Heart left ventricle (tissue), 16 donors: ENCODE results near the gene POTEJ. TPM values are rescaled to one million over a fixed set of nuclear protein-coding genes. Genes with fewer than 3 reads are reported as not detected.
"Not testable (repeated sequence)": the region's sequence is repeated elsewhere in the genome, so short reads cannot be mapped to it uniquely, and the experiment has no call there.

Source experiments
- ATAC-seq, 4 donors: fragments of 200-7000 bp; cut with Tn5 transposase; one replicate each; pipeline ENCODE4 v1.9.1; 2020 to 2022; ENCODE audit warnings: moderate library complexity in 4 of 4, mild to moderate bottlenecking in 3 of 4, moderate number of reproducible peaks in 1 of 4
- DNase-seq, 5 donors: peaks; one replicate each; pipeline ENCODE4 v3.0.0-alpha.2; 2020
- H3K27ac ChIP-seq, 12 donors: fragments of 200-600 bp; sonication (generic) in 4 of 12; one replicate each; pipeline versions ENCODE4 v1.5.0 to v1.8.0; 2016 to 2022; ENCODE audit warnings: mild to moderate bottlenecking in 2 of 12
- H3K27me3 ChIP-seq, 9 donors: fragments of 200-600 bp; sonication (generic) in 2 of 9; one replicate each; pipeline versions ENCODE4 v1.5.1 to v1.8.0; 2016 to 2022; ENCODE audit warnings: mild to moderate bottlenecking in 3 of 9
- H3K36me3 ChIP-seq, 9 donors: fragments of 200-600 bp; sonication (generic) in 2 of 9; one replicate each; pipeline versions ENCODE4 v1.5.0 to v1.8.0; 2018 to 2022; ENCODE audit warnings: mild to moderate bottlenecking in 2 of 9
- H3K4me1 ChIP-seq, 12 donors: fragments of 200-600 bp; sonication (generic) in 4 of 12; one replicate each; pipeline versions ENCODE4 v1.5.0 to v1.8.0; 2016 to 2022; ENCODE audit warnings: mild to moderate bottlenecking in 3 of 12
- H3K4me3 ChIP-seq, 12 donors: fragments of 200-600 bp; sonication (generic) in 4 of 12; one replicate each; pipeline versions ENCODE4 v1.5.0 to v1.8.0; 2017 to 2022; ENCODE audit warnings: mild to moderate bottlenecking in 9 of 12, moderate library complexity in 4 of 12
- H3K9me3 ChIP-seq, 12 donors: fragments of 200-600 bp; sonication (generic) in 4 of 12; one replicate each; pipeline versions ENCODE4 v1.5.0 to v1.8.0; 2016 to 2022; ENCODE audit warnings: mild to moderate bottlenecking in 1 of 12
- WGBS, 4 donors: extraction: QIAGEN DNeasy Blood & Tissue Kit in 2 of 4; methylation state at CpG; one replicate each; pipeline versions ENCODE4 v1.1.5 to v1.1.7; 2013 to 2018; 5-methylcytosine and 5-hydroxymethylcytosine counted together
- intact Hi-C, 10 donors: fragments of 100-400 bp; cut with DNase I; formaldehyde crosslinking; loops; one replicate each; pipeline versions ENCODE4 v1.11.1 to v1.14.2; 2022
- polyA plus RNA-seq, 2 donors: library from polyadenylated mRNA; stranded (reverse); fragments of 200-250 nt; gene quantifications; one replicate each; pipeline ENCODE4 v1.2.3, GENCODE V29; 2013
- total RNA-seq, 9 donors: library from RNA; depleted of rRNA in 2 of 9; stranded (reverse); fragments of >200 nt in 2 of 9; fragmentation: NEBNext Ultra II Directional in 3 of 9; extraction: Animal tissue kit (Norgen Biotek cat#: 25700) in 3 of 9; gene quantifications; one replicate each; pipeline versions ENCODE4 v1.1.0 to v1.2.4, GENCODE V29; 2016 to 2023
- donor health status: ischemic (EF 13 %, LVEDD 7.1; RV severe dilation, severe dysfunction).
- donor health status: healthy with polysubstance abuse.
- donor health status: DM: no; HTN: yes; CAD: no.
- donor health status: DM: no; HTN: no; CAD: no.
- donor health status: ischemic (EF 25% LVEDD 6.9; RV normal size, moderate dysfunction).
- donor health status: ischemic (EF 25% LVEDD 5.7; RV mildly dilated, moderate dysfunction).
- donor health status: healthy.
- donor health status: DM: yes; HTN: yes; CAD: no.
- donor health status: ischemic (EF 35%, LVEDD 5.7; RV mildly dilated, moderate dysfunction).
- donor health status: nonischemic (EF 11% LVEDD 7.7; RV severe dilation, severe dysfunction).
- donor health status: DM: yes; HTN: yes; CAD: no.
- donor health status: PGD.
- donor health status: ischemic (EF 29% LVEDD 5.4; RV normal size, mild dysfunction).
- donor health status: nonischemic (EF 23%, LVEDD 6.1; RV moderate dilation, normal function).

Gene POTEJ
- total and polyA plus RNA-seq, 11 donors, result 0.10 TPM; not detected in 10

DNA sequence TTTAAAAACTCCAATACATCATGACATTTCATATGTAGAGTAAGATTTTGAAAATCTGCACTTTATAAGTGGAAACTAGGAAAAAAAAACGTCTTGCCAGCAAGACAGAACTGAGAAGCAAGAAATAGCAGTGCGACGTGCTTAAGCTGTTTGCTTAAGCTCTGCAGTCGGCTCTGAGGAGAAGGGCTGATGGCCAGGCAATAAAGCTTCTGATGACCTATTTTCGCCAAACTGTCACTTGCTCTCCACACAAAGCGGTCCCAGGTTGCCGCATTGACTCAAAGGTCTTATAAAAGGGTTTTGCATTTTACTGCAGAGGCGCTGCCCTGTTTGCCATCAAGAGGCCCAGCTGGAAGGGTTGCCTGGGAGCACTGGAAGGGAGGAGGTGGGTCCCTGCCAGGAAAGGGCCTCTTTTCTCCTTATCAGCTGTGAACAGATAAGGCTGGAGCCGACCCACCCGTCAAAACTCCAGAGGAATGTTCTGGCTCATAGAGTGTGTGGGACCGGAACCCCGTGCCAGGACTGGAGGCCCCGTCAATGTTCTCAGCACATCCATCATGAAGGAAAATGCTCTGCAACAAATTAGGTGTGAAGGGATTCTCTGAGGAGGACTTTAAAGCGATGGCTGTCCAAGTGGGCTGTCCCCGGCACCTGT lies 9.5 kb upstream of the POTEJ start:
- H3K27ac ChIP-seq, H3K36me3 ChIP-seq, H3K4me1 ChIP-seq, DNase-seq, H3K27me3 ChIP-seq, intact Hi-C loops, H3K4me3 ChIP-seq, H3K9me3 ChIP-seq: not testable (repeated sequence)
- peak in 3 of 4 donors; percentile 60 to 65 (median 60) for ATAC-seq
- WGBS, 4 donors, result 17 to 28% (median 20%) methylated on average over 5 to 6 of the region's 15 CpGs

DNA sequence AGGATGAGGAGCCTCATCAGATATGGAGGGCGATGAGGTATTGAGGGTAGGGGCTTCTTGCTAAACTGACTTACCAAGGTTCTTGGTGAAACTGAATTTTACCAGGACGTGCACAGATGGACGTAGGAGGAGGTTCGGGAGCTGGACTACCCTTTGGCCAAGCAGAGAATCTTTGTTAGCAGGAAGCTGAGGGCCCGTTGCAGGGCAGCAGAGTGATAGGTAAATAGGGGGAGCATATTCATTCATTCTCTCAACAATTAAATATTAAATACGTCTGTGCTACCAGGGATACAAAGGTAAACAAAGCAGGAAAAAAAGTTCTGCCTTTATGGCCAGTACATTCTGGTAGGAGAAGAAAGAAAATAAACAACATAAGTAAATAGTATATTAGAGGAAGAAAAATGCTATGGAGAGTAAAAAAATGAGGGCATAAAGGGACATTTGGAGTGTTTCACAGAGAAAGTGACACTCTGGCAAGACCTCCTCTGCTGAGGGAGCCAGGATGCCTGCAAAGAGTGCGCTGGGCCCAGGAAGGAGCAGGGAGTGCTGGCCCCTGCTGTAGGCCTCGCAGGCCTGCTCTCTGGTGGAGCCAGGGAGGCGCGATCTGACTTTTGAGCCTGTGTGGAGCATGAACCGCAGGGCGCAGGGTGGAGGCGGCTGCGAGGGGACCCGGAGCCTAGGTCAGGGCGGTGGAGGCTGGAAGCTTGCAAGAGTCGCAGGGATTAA lies 2.8 kb upstream of the POTEJ start:
- H3K27me3 ChIP-seq, H3K36me3 ChIP-seq, H3K4me1 ChIP-seq, intact Hi-C loops, H3K4me3 ChIP-seq, H3K27ac ChIP-seq, H3K9me3 ChIP-seq, DNase-seq: not testable (repeated sequence)
- 95 to 96% methylated on average over 4 of the region's 17 CpGs; no CpG with 5 or more reads in 2 of the 4 donors for WGBS, 4 donors
- ATAC-seq, result peak in 1 of 4 donors; percentile 15

DNA sequence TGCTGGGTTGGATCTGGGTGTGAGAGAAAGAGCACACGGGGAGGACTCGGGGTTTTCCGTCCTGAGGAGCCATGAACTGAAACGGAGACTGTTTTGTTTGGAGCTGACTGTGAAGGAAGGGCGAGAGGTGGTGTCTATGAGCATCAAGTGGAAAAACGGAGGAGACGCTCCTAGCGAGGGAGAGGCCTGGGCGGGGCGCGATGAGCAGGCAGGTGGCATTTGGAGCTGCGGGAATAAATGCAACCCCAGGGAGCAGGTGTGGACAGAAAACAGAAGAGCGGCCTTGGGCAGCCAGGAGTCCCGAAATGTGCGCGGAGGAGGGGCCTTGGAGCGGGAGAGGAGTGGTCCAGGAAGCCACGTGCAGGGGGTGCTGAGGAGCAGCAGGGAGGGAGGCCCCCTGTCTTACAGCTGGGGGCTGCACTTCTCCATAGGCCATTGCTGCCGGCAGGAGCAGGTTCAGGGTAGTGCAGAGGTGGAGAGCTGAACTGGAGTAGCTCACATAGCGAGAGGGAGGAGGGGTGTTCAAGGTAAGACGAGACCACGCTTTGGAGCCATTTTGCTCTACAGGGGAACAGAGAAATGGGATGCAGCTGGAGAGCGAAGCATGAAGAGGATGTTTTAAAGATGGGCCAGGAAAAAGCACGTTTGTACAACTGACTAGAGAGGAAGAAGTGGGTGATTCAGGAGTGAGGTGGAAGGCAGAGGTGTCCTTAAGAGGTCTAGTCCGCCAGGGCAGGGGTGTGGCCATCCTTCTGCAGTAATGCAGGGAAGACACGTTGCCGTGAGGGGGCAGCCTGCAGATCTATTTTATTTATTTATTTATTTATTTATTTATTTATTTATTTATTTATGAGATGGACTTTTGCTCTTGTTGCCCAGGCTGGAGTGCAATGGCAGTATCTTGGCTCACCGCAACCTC lies 2.0 kb upstream of the POTEJ start:
- WGBS, 4 donors, result 55 to 76% (median 66%) methylated on average over 5 to 8 of the region's 28 CpGs
- H3K27me3 ChIP-seq, H3K9me3 ChIP-seq, intact Hi-C loops, H3K27ac ChIP-seq, H3K36me3 ChIP-seq, H3K4me1 ChIP-seq, DNase-seq, H3K4me3 ChIP-seq: not testable (repeated sequence)
- peak in 1 of 4 donors; percentile 39 for ATAC-seq

DNA sequence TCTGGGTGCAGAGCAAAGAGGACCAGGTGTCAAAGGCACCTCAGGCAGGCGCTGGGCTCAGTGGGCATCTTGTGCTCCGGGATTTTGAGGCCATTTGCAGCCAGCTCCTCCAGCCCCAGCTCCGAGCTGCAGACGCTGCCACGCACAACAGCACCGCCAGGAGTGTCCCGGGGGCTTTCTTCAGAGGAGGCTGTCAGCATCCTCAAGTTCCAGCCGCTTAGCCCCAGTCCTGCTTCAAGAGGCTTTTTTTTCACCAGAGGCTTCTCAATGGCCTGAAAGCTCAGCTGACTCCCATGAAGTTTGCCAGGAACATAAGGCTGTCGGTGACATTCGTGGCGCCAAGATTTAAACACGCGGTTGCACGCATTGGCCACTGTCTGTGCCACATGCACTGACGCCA lies 754 bp upstream of the POTEJ start:
- H3K27ac ChIP-seq, H3K4me1 ChIP-seq, H3K27me3 ChIP-seq, H3K4me3 ChIP-seq, intact Hi-C loops, H3K36me3 ChIP-seq, ATAC-seq, H3K9me3 ChIP-seq: not testable (repeated sequence)
- peak in 1 of 5 donors; percentile 31 for DNase-seq
- 82 to 86% (median 83%) methylated on average over 12 to 14 of the region's 15 CpGs for WGBS, 4 donors

DNA sequence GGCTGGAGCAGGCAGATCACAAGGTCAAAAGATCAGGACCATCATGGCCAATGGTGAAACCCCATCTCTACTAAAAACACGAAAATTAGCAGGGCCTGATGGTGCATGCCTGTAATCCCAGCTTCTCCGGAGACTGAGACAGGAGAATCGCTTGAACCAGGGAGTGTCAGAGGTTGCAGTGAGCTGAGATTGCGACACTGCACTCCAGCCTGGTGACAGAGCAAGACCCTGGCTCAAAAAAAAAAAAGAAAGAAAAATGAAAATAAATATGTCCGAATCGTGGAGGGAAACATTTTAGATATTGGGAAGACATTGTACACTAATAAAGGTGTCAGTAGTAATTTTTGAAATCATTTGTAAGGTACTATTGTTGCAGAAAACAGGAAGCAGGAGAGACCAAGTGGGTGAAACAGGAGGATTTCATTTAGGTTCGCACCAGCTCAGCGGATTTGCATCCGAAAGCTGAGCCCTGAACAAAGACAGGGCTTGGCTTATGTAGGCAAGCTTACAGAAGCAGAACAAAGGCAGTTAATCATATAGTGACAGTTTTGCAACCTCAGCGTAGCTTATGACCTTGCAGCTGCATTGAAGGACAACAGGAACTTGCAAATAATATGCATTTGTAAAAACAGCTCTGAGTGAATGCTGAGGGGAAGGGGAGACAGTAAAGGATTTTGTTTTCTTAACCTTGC lies 17.7 kb downstream of the POTEJ start:
- H3K9me3 ChIP-seq, H3K27me3 ChIP-seq, H3K36me3 ChIP-seq, DNase-seq, ATAC-seq, intact Hi-C loops, H3K4me1 ChIP-seq, H3K4me3 ChIP-seq, H3K27ac ChIP-seq: not testable (repeated sequence)
- WGBS, 4 donors, result 83 to 88% (median 87%) methylated on average over 9 of the region's 10 CpGs

DNA sequence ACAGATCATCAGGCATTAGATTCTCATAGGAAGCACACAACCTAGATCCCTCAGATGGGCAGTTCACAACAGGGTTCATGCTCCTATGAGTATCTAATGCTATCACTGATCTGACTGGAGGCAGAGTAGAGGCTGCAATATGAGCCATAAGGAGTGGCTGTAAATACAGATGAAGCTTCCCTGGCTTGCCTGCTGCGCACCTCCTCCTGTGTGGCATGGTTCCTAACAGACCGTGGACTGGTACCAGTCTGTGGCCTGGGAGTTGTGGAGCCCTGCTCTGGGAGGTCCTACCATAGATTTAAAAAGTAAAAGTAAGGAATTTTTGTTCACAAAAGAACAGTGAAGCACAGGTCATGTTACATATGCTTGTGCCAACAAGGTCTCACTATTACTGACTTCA lies 27.7 kb downstream of the POTEJ start:
- H3K36me3 ChIP-seq, H3K9me3 ChIP-seq, H3K4me3 ChIP-seq, intact Hi-C loops, ATAC-seq, H3K27me3 ChIP-seq, DNase-seq, H3K4me1 ChIP-seq, H3K27ac ChIP-seq: not testable (repeated sequence)
- 50 to 91% (median 71%) methylated on average over 1 to 2 of the region's 2 CpGs; no CpG with 5 or more reads in 1 of the 4 donors for WGBS, 4 donors

DNA sequence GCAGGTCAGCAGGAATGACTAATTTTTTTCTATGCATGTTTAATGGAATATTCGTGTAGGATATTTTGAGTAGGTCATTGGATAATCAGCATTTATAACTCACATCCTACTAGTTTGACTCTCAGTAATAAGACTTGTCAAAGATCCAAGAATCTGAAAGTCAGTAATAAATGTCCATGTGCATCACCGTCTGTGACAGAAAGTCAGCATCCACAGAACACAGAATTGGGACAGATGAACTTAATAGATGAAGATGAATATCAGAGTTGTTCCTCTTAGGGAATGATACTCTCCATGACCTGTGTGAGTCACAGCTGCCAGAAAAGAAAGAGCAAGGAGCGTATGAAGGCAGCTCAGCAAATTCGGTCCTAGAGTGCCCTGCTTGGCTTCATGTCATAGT lies 30.4 kb downstream of the POTEJ start:
- H3K4me3 ChIP-seq, H3K36me3 ChIP-seq, intact Hi-C loops, H3K4me1 ChIP-seq, H3K9me3 ChIP-seq, ATAC-seq, H3K27me3 ChIP-seq, H3K27ac ChIP-seq, DNase-seq: not testable (repeated sequence)
- 63 to 72% (median 70%) methylated on average over 4 of the region's 4 CpGs for WGBS, 4 donors

DNA sequence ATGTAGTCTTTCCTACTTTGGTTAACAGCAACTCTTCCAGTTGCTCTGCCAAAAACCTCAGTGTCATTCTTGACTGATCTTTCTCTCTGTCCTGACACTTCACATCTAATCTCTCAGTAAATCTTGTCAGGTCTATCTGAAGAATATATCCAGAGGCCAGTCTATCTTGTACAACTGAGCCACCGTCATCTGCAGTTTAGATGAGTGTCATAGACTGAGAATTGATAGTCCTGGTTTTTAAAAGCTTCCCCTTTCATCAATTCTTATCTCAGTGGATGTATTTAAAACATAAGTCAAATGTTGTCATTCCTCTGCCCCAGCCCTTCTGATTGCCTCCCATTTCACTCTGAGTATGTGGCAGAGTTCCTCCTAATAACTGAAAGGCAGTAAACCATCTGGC lies 38.0 kb downstream of the POTEJ start:
- H3K27ac ChIP-seq, ATAC-seq, intact Hi-C loops, H3K9me3 ChIP-seq, H3K36me3 ChIP-seq, H3K4me3 ChIP-seq, DNase-seq, H3K27me3 ChIP-seq, H3K4me1 ChIP-seq: not testable (repeated sequence)
- 0 to 25% (median 13%) methylated on average over 1 of the region's 1 CpG for WGBS, 4 donors

DNA sequence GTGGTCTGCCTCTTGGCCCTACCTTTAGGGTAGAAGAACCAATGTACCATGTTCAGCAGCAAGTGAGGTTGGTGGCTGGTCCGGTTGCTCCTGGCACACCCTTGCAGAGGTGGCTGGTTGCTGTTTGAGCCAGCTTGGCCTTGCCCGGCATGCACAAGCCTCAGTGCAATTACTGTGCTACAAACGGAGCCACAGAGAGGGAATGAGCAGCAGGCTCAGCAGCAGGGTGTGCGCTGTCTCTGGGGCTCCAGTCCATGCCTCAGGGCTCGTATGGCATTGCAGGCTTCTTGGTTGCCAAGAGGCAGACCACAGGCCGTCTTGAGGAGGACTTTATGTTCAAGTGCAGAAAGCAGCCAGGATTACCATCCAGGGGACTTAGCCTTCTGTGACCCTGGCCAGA lies 53.3 kb downstream of the POTEJ start:
- intact Hi-C loops, result not testable (repeated sequence)

DNA sequence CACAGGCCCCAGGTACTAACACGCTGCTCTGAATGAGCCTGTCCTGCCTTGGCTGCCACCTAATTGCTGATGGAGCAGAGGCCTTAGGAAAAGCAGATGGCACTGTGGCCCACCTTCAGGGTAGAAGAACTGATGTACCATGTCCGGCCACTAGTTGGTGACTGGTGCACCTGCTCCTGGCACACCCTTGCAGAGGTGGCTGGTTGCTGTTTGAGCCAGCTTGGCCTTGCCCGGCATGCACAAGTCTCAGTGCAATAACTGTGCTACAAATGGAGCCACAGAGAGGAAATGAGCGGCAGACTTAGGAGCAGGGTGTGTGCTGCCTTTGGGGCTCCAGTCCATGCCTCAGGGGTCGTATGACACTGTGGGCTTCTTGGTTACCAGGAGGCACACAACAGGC lies 54.4 kb downstream of the POTEJ start:
- DNase-seq, H3K27me3 ChIP-seq, H3K27ac ChIP-seq, H3K9me3 ChIP-seq, H3K4me3 ChIP-seq, H3K4me1 ChIP-seq, intact Hi-C loops, H3K36me3 ChIP-seq, ATAC-seq: not testable (repeated sequence)
- WGBS, 4 donors, result 82 to 87% (median 87%) methylated on average over 4 to 5 of the region's 5 CpGs

More for the DNA sequence above, 53.3 kb downstream of the POTEJ start:
- not testable (repeated sequence) for H3K9me3 ChIP-seq, H3K36me3 ChIP-seq, H3K27ac ChIP-seq, H3K4me1 ChIP-seq, DNase-seq, ATAC-seq, H3K4me3 ChIP-seq, H3K27me3 ChIP-seq
- 80 to 89% (median 85%) methylated on average over 1 to 6 of the region's 6 CpGs for WGBS, 4 donors
